Measurements from ENCODE around the gene SLC27A5.
"Not testable (repeated sequence)": the region's sequence is repeated elsewhere in the genome, so short reads cannot be mapped to it uniquely, and the experiment has no call there.

Gene SLC27A5

GRCh38 chr19:58547323-58548312 lies 35.8 kb upstream of the SLC27A5 start:
- in situ Hi-C loops (cut with HindIII; ENCODE audit: low pct_unique_long_range_greater_than_20kb, low sequenced_read_pairs), result no loop called here
- DNase-seq (ENCODE audit: low read depth in 1 of 2, low spot score in 1 of 2), result no peak
- TF ChIP-seq JUND (IDR thresholded peaks at IDR 0.05; ENCODE audit: low read depth), result no peak

DNA sequence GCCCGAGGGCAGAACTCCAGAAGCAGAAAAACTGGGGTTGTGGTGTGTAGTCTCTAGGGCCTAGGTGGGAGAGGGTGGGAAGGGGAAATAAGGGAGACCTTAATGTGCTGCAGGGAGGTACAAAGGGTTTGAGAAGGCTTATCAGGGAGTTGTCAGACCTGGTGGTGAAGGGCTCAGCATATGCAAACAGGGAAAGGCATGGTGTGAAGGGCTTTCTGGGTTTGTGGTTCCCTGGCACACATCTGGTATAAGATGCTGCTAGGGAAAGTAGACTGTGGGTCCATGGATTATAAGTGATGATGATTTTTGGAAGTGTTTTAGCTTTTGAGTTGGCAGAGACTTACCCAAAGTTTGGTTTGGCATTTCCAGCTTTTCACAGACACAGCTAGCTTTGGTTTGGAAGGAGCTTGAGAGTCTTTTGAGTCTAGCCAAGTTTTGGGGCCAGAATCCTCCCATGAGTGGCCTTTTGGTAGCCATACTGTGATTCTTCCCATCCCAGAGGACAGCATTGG lies 34.3 kb upstream of the SLC27A5 start:
- in situ Hi-C loops (cut with HindIII; ENCODE audit: low pct_unique_long_range_greater_than_20kb, low sequenced_read_pairs), result no loop called here
- no peak for DNase-seq (ENCODE audit: low read depth in 1 of 2, low spot score in 1 of 2)
- TF ChIP-seq JUND (IDR thresholded peaks at IDR 0.05; ENCODE audit: low read depth), result no peak

DNA sequence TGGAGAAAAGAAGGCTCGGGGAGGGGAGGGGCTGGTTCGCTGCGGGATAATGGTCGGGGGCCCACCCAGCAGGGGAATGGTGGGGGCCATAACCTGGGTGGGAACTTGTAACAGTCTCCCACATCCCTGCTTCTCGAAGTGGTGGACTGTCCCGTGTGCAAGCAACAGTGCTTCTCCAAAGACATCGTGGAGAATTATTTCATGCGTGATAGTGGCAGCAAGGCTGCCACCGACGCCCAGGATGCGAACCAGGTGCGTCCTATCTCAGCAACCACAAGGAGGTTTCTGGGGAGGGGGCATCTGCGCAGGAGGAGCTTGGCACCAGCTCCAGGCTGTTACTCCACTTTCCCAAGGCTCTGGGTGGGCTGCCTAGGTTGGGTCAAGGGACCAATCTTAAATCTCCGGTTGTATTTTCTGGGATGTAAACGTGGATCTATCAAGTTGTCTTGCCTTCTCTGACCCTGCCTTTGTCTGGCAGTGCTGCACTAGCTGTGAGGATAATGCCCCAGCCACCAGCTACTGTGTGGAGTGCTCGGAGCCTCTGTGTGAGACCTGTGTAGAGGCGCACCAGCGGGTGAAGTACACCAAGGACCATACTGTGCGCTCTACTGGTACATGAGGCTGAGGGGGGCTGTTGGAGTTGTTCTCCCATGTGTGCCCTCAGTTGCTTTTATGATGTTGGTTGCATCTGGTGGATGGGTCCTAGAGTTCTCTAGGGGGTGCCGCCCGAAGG lies 33.7 kb upstream of the SLC27A5 start:
- in situ Hi-C loops (cut with HindIII; ENCODE audit: low pct_unique_long_range_greater_than_20kb, low sequenced_read_pairs), result no loop called here
- no peak for TF ChIP-seq JUND (IDR thresholded peaks at IDR 0.05; ENCODE audit: low read depth)
- DNase-seq (ENCODE audit: low read depth in 1 of 2, low spot score in 1 of 2), result no peak

DNA sequence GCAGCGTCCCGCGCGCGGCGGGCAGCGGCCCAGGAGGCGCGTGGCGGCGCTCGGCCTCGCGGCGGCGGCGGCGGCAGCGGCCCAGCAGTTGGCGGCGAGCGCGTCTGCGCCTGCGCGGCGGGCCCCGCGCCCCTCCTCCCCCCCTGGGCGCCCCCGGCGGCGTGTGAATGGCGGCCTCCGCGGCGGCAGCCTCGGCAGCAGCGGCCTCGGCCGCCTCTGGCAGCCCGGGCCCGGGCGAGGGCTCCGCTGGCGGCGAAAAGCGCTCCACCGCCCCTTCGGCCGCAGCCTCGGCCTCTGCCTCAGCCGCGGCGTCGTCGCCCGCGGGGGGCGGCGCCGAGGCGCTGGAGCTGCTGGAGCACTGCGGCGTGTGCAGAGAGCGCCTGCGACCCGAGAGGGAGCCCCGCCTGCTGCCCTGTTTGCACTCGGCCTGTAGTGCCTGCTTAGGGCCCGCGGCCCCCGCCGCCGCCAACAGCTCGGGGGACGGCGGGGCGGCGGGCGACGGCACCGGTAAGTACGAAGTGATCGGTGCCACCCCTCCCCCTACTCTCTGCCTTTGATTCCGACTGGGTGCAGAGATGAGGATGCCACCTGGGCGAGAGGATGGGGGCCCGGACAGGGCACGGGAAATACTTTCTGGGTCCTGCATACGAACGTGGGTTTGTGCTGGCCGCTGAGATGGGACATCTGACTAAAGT lies 32.9 kb upstream of the SLC27A5 start:
- no peak for TF ChIP-seq JUND (IDR thresholded peaks at IDR 0.05; ENCODE audit: low read depth)
- DNase-seq (ENCODE audit: low read depth in 1 of 2, low spot score in 1 of 2), result peak in 1 of 2 experiments; percentile 65
- in situ Hi-C loops (cut with HindIII; ENCODE audit: low pct_unique_long_range_greater_than_20kb, low sequenced_read_pairs), result no loop called here

DNA sequence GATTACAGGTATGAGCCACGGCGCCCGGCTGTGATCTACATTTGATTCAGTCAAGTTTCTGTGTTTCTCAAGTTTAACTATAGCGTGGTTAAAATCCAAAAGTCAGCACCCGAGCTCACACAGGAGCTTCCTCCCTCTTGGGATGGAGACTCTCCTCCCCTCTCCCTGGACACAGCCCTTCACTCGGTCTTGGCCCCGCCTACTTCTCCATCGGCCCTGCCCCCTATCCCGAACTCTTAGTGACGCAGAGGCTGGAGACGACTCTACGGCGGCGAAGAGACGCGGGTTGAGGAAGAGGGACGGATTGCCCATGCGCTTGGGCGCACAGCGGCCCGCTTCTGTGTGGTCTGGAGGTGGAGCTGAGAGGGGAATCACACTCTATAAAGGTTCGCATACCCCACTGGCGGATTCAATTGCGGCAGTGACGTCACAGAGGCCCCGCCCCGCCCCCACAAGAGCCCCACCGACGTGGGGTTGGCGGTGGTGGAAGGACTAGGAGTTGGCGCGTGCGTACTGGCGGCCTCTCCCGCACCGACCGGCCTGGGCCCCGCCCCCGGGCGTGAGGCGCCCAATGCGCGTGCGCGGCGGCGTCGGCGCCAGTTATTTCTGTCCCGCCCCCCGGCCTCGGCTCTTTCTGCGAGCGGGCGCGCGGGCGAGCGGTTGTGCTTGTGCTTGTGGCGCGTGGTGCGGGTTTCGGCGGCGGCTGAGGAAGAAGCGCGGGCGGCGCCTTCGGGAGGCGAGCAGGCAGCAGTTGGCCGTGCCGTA lies 32.2 kb upstream of the SLC27A5 start, which contains the start of gene TRIM28:
Gene TRIM28 (plus strand): TSS at position 239 of the 765 bp plus-strand sequence. CDS start 694 bp downstream, outside the sequence.
- no peak for TF ChIP-seq JUND (IDR thresholded peaks at IDR 0.05; ENCODE audit: low read depth)
- peak; percentile 96 to 98 for DNase-seq (ENCODE audit: low read depth in 1 of 2, low spot score in 1 of 2)
- in situ Hi-C loops (cut with HindIII; ENCODE audit: low pct_unique_long_range_greater_than_20kb, low sequenced_read_pairs), result no loop called here

- DNase-seq (ENCODE audit: low read depth in 1 of 2, low spot score in 1 of 2); in situ Hi-C loops (cut with HindIII; ENCODE audit: low pct_unique_long_range_greater_than_20kb, low sequenced_read_pairs): not testable (repeated sequence)
These were observed 31.0 kb upstream of the SLC27A5 start for GRCh38 chr19:58542641-58543372.

DNA sequence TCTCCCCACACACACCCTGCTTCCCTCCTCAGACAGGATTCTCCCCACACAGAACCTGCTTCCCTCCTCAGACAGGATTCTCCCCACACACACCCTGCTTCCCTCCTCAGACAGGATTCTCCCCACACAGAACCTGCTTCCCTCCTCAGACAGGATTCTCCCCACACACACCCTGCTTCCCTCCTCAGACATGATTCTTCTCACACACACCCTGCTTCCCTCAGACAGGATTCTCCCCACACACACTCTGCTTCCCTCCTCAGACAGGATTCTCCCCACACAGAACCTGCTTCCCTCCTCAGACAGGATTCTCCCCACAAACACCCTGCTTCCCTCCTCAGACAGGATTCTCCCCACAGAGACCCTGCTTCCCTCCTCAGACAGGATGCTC lies 27.4 kb upstream of the SLC27A5 start:
- DNase-seq (ENCODE audit: low read depth in 1 of 2, low spot score in 1 of 2); in situ Hi-C loops (cut with HindIII; ENCODE audit: low pct_unique_long_range_greater_than_20kb, low sequenced_read_pairs): not testable (repeated sequence)

DNA sequence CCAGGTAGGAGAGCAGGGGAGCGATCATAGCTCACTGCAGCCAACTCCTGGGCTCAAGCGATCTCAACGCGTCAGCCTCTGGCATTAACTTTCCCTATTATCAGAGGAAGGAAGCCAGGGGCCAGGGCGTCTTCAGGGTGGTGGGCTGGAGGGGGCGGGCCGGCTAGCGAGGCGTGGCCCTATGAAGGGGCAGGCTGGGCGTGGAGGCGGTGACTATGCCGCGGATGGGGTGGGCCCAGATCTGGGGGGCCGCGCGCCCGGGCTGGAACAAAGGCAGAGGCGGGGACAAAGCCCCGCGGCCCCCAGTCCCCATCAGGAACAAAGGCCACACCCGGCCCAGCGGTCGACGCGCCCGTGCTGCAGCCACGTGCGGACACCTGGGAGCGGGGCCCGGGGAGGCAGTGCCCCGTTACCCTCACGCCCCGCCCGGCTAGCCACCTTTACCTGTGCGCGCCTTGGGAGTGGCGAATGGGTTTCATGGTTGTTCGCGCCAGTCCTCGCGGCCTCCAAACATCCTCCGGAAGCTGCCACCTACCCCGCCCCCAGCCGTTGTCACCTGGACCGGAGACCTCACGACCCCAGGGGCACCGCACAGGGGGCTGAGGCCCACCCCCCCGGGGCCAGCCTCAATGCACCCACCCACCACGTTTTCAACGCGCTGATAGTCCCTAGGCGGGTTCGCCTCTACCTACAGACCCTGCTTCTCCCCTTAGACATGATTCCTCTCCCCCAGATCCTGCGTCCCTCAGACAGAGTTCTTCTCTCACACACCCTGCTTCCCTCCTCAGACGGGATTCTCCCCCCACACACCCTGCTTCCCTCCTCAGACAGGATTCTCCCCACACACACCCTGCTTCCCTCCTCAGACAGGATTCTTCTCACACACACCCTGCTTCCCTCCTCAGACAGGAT lies 26.7 kb upstream of the SLC27A5 start:
- in situ Hi-C loops (cut with HindIII; ENCODE audit: low pct_unique_long_range_greater_than_20kb, low sequenced_read_pairs), result no loop called here
- DNase-seq (ENCODE audit: low read depth in 1 of 2, low spot score in 1 of 2), result no peak
- no peak for TF ChIP-seq JUND (IDR thresholded peaks at IDR 0.05; ENCODE audit: low read depth)

- TF ChIP-seq JUND (IDR thresholded peaks at IDR 0.05; ENCODE audit: low read depth), result no peak
- in situ Hi-C loops (cut with HindIII; ENCODE audit: low pct_unique_long_range_greater_than_20kb, low sequenced_read_pairs), result no loop called here
- DNase-seq (ENCODE audit: low read depth in 1 of 2, low spot score in 1 of 2), result no peak
These were observed 25.3 kb upstream of the SLC27A5 start for GRCh38 chr19:58536852-58537798.

Measured in T47D (cell line).